ENCODE results near the gene RANBP1.

RANBP1 gene

DNA sequence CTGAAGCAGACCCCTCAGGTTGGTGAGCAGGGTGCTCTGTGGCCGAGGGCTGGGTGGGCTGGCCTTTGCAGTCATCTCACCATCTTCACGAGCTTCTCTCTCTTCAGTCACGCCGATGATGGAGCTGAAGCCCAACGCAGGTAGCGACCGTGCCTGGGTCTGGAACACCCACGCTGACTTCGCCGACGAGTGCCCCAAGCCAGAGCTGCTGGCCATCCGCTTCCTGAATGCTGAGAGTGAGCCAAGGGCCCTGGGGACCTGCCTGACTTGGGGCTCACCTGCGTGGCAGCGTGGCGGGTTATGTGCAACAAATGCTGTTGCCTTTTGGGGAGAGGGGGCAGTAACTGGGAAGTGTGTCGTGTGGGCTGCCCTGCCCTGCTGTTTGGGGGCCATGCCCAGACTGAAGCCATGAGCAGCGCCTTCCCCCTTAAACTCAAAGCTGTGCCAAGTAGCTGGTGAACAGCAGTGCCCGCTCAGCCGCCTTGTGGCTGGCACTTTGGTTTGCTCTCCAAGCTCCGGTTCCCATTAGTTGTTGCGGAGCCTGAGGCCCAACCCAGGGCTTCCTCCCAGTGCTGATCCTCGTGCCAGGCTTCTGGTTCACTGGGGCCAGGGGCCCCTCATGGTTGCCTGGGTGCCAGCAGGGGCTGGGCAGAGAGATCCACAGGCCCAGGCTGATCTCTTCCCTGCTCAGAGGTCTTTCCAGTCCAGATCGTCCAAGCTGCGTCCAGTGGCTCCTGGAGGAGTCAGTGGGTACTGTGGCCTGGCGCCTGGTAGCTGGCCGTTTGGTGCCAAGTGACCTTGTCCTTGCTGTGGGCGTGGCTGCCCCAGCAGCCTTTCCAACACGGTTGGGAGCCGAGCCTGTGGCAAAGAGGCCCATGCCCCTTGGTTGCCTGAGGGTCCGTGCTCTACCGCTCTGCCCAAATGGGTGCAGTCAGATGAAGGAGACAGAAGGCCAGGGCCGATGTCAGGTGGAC lies 9.6 kb downstream of the RANBP1 start:
- no peak for DNase-seq

GRCh38 chr22:20126284-20127029 lies 10.6 kb downstream of the RANBP1 start:
- DNase-seq = no peak

DNA sequence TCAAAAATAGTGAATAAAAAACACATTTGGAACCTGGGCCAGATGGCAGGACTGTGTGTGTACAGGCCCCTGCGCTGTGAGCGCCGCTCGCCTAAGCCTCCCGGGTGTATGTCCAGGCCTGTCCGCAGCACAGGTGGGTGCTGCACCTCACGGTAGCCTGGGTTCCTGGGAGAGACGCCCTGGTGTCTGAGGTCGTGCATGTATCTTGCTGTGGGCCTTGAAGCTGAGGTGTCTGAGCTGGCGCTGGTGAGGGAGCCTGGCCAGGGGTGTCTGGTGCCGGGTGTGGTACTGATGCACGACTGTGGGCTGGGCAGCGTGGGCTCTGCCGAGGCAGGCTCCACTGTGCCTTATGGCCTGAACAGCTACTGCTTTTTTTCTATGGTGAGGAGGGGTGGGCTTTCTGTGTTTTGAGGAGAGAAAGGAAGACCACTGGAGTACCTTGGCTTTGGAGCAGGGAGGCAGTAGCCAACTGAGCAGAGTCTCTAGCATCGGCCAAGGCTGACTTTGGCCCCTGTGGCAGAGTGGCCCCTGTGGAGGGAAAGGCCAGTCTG lies 11.5 kb downstream of the RANBP1 start:
- DNase-seq = no peak

- DNase-seq = no peak
These were observed 12.1 kb downstream of the RANBP1 start for GRCh38 chr22:20127869-20128618.

GRCh38 chr22:20128619-20128901 lies 12.7 kb downstream of the RANBP1 start:
- no peak for DNase-seq

DNA sequence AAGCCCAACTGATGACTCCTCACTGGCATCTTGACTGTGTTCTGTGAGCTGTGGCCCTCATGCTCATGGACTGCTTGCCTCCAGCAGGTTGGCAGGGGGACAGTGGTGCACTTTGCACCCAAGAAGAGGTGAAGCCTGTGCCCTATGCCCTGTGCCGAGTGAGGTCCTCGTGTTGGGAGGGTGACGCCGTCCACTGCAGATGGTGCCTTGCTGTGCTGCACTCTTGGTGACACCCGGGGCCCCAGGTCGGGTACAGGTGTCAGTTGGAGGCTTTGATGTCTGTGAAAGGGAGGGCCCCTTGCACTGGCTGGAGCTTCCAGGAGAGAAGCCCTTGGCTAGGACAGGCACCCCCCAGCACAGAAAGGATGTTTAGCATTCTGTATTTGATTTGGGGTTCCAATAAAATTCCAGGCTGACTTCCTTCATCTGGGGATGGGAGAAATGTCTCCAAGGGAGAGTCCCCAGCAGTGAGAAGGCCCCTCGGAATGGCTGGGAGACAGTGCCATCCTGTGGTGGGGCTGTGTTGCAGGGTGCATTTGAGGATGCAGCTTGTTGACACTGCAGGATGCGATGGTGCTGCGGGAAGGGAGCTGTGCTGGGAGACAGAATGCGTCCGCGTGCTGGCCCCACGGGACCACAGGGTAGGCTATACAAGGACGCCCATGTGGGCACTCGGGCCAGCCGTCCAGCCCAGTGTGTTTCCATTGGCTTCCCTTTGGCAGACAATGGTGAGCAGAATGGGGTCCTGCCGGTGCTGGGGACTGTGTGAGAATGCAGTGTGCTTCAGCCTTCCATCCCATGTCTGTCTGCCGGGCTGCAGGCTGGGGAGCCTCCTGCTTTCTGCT lies 13.2 kb downstream of the RANBP1 start:
- no peak for DNase-seq

- DNase-seq = no peak
These were observed 13.8 kb downstream of the RANBP1 start for GRCh38 chr22:20129747-20130014.

DNA sequence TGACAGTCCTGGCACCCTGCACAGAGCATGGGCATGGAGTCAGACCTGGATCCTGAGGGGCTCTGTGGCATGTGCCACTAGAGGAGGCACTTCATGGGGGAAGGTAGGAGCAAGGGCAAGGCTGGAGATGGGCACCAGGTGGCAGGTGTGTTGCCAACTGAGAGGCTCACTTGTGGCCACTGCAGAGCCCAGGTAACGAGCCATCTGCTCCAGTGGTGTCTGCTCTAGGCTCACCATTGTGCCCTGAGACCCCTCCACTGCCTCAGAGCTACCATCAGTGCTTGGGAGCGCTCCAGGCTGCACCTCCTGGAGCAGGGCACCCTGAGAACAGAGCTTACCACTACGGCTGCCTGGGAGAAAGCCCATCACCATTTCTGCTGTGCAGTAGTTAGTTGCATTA lies 14.4 kb downstream of the RANBP1 start:
- no peak for DNase-seq

GRCh38 chr22:20130731-20131596 lies 15.1 kb downstream of the RANBP1 start:
- no peak for DNase-seq

GRCh38 chr22:20131597-20131858 lies 15.6 kb downstream of the RANBP1 start, which contains the start of gene ZDHHC8:
Gene ZDHHC8, plus strand, starts transcription at chr22:20131804. Its CDS starts 144 bp downstream, at chr22:20131948.
- no peak for DNase-seq

- DNase-seq = no peak
These were observed 16.2 kb downstream of the RANBP1 start for GRCh38 chr22:20131859-20132685.

- no peak for DNase-seq
These were observed 16.9 kb downstream of the RANBP1 start for GRCh38 chr22:20132686-20133246.

DNA sequence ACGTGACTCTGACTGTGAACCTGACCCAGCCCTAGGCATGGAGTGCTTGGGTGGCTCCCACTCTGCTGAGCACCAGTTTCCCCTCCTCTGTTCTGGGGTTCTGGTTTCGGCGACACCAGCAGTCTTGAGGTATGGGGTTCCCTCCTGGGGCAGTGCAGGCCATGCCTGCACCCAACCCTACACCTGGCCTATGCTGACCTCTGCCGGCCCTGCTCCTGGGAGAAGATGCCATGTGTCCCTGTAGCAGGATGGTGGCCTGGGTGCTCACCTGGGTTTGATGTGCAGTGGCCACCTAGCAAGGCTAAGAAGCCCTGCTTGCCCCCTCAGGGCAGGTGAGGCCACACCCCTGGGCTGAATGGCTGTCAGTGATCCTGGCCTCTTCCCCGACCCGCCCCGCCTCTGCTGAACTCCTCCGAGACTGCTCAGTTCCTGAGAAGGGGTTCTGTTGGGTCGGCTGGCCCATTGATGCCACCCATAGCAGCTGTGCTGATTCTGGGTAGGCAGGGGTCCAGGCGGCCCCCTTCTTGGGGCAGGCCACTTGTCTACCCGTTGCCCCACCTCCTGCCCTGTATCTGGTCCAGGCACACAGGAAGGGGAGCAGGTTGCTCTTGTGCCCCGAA lies 18.1 kb downstream of the RANBP1 start:
- DNase-seq = no peak

GRCh38 chr22:20135265-20135664 lies 19.4 kb downstream of the RANBP1 start:
- DNase-seq = no peak

DNA sequence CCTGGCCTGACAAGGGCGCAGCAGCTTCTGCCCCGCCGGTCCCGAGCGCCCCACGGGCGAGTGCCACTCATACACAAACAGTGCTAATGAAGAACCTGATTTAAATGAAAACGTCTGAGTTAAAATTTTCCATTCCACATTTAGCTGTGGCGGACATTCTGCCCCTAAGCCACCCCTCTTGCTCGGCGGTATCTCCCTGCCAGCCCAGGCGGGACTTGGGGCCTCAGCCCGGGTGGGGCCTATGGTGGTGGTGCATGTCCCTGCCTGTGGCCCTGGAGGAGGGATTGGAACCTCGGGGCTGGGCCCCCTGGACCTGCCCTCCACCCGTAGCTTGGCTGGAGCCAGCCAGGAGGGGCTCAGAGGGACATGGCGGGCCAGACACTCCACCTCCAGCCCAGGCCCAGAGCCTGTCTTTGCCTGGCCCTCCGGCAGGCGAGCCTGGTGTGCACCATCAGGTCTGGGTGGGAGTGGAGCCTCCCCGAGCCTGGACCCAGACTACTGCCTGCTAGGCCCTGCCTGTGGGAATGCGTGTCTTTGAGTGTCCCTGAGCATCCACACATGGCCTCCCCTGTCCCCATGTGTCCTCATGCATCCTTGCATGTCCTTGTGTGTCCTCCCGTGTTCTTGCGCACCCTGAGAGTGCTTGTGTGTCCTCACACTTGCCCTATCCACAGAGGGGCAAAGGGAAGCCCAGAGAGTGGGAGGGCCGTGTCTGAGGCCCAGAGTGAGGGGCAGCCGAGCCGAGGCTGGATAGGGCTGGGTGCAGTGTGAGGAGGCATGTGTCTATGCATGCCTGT lies 20.1 kb downstream of the RANBP1 start:
- DNase-seq = no peak

- DNase-seq = no peak
These were observed 20.6 kb downstream of the RANBP1 start for GRCh38 chr22:20136603-20136873.

GRCh38 chr22:20137113-20137512 lies 21.2 kb downstream of the RANBP1 start:
- no peak for DNase-seq

- DNase-seq = no peak
These were observed 21.9 kb downstream of the RANBP1 start for GRCh38 chr22:20137671-20138416.

DNA sequence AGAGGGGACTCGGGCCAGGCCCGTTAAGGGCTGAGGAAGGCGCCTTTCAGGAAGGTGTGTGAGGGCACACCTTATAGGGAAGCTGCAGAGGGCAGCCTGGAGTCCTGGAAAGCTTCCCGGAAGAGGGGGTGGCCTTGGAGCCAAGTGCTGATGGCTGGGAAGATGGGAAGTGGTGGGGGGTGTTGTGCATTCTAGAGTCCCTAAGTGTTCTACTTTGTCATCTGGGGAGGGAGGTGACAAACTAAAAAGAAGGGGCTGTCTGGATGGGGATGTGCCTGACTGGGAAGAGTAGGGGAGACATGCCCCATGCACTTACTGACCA lies 22.5 kb downstream of the RANBP1 start:
- no peak for DNase-seq

Data from GOT3 (cell line).